ENCODE measurements around the gene SH3GL1.

DNA sequence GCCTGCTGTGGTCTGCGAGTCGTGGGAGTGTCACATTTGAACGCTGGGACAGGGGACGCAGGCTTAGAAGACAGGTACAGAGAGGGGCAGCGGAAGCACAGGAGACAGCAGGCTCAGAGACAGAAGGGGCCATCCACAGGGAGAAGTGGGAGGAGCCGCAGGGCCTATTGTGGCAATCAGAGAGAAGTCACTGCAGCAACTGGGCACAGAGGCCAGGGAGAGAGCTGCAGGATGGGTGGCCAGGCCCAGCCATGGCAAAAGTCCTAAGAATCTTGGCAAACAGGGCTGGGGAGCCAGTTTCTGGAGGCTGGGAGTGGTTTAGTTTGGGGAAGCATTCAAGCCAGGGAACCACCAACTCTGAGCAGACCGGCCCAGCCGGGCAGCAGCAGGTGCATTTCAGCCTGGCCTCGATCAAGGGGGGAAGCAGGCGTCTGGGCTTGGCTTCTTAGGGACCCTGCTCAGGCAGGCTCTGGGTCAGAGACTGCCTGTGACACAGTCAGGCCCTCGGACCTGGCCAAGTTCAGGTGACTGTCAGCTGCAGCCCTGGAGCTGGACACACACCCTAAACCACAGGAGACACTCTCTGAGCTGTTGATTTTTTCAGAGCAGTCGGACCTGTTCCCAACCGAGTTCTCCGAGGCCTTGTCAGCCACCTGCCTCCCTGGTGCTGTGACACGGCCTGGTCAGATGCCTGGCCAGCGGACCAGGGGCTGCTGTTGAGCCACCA, 11.8 kb downstream of the SH3GL1 start:
- TF ChIP-seq, protein P1, sequence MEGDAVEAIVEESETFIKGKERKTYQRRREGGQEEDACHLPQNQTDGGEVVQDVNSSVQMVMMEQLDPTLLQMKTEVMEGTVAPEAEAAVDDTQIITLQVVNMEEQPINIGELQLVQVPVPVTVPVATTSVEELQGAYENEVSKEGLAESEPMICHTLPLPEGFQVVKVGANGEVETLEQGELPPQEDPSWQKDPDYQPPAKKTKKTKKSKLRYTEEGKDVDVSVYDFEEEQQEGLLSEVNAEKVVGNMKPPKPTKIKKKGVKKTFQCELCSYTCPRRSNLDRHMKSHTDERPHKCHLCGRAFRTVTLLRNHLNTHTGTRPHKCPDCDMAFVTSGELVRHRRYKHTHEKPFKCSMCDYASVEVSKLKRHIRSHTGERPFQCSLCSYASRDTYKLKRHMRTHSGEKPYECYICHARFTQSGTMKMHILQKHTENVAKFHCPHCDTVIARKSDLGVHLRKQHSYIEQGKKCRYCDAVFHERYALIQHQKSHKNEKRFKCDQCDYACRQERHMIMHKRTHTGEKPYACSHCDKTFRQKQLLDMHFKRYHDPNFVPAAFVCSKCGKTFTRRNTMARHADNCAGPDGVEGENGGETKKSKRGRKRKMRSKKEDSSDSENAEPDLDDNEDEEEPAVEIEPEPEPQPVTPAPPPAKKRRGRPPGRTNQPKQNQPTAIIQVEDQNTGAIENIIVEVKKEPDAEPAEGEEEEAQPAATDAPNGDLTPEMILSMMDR (IDR thresholded peaks at IDR 0.05): no peak
- no peak for TF ChIP-seq POLR2A (IDR thresholded peaks at IDR 0.05)
